Stomach (tissue), 4 donors: Measurements from ENCODE around the gene LOXL1.

Experiments used
- CTCF ChIP-seq, 7 experiments: fragments of 450-650 bp in 4 of 7; fragments of 200-600 bp in 3 of 7; sonication (generic) in 3 of 7; IDR thresholded peaks; one replicate each; pipeline ENCODE4 v1.5.1; 2016 to 2019; ENCODE audit warnings: antibody characterized with exemption in 7 of 7, control low read depth in 2 of 7, mild to moderate bottlenecking in 1 of 7
- POLR2A ChIP-seq, 4 donors: fragments of 450-650 bp; IDR thresholded peaks; one replicate each; pipeline ENCODE4 v1.6.1; 2016; ENCODE audit warnings: antibody characterized with exemption in 4 of 4, control low read depth in 2 of 4, mild to moderate bottlenecking in 1 of 4, moderate library complexity in 1 of 4
- POLR2AphosphoS5 ChIP-seq, 3 donors: sonication (generic); formaldehyde crosslinking; IDR thresholded peaks; one replicate each; pipeline ENCODE4 v1.6.1; 2016; ENCODE audit warnings: antibody characterized with exemption in 3 of 3

GRCh38 chr15:73950831-73951561 lies 24.7 kb downstream of the LOXL1 start:
- peak in 5 of 7 experiments; percentile 38 to 77 (median 69) for TF ChIP-seq CTCF (IDR thresholded peaks at IDR 0.05)
- no peak for TF ChIP-seq POLR2A (IDR thresholded peaks at IDR 0.05)
- peak; percentile 63 to 86 (median 82) for TF ChIP-seq POLR2AphosphoS5 (IDR thresholded peaks at IDR 0.05)
